Measurements from ENCODE around the gene LUC7L3.

- TF ChIP-seq CTCF (IDR thresholded peaks at IDR 0.05), result no peak
- no peak for TF ChIP-seq POLR2A (IDR thresholded peaks at IDR 0.05)
Observed at GRCh38 chr17:50721194-50722010, 2.0 kb downstream of the LUC7L3 start.

All from right lobe of liver (tissue), 4 donors.